ENCODE data around the gene ANKRD40CL. TPM values are rescaled to one million over a fixed set of nuclear protein-coding genes. Genes with fewer than 3 reads are reported as not detected.

The ANKRD40CL gene, protein sequence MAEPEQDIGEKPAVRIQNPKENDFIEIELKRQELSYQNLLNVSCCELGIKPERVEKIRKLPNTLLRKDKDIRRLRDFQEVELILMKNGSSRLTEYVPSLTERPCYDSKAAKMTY
- total RNA-seq = not detected

DNA sequence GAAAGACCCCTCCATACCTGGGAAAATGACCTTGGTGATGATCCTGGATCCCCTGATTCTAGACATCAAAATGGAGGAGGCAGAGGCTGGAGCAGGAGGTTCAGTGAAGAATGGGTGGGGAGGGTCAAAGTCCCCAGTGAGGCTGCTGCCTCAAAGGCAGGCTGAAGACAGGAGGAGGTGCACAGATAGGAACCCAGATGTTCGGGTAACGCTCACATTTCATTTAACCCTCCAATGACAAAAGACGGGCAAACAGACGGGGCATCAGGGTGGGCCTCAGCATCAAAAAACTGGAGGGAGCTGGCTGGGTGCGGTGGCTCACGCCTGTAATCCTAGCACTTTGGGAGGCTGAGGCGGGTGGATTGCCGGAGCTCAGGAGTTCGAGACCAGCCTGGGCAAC lies at the start of gene ANKRD40CL:
TSS of gene ANKRD40CL (minus strand) at position 73 of the 400 bp plus-strand sequence. CDS start 605 bp downstream, outside the sequence.
- H3K4me1 ChIP-seq = peaks cover 15 to 48% (median 15%) of the 10 kb centered on the region in 3 donors
- H3K27me3 ChIP-seq = no peaks in the 10 kb centered on the region
- no peaks in the 10 kb centered on the region for H3K36me3 ChIP-seq
- no peak for TF ChIP-seq POLR2A (IDR thresholded peaks at IDR 0.05)
- TF ChIP-seq, protein P1, sequence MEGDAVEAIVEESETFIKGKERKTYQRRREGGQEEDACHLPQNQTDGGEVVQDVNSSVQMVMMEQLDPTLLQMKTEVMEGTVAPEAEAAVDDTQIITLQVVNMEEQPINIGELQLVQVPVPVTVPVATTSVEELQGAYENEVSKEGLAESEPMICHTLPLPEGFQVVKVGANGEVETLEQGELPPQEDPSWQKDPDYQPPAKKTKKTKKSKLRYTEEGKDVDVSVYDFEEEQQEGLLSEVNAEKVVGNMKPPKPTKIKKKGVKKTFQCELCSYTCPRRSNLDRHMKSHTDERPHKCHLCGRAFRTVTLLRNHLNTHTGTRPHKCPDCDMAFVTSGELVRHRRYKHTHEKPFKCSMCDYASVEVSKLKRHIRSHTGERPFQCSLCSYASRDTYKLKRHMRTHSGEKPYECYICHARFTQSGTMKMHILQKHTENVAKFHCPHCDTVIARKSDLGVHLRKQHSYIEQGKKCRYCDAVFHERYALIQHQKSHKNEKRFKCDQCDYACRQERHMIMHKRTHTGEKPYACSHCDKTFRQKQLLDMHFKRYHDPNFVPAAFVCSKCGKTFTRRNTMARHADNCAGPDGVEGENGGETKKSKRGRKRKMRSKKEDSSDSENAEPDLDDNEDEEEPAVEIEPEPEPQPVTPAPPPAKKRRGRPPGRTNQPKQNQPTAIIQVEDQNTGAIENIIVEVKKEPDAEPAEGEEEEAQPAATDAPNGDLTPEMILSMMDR (IDR thresholded peaks at IDR 0.05) = no peak
- H3K9me3 ChIP-seq = no peaks in the 10 kb centered on the region
- intact Hi-C loops (cut with DNase I) = no loop called here
- DNase-seq = no peak
- WGBS, 2 donors = 76 to 89% methylated on average over 9 of the region's 9 CpGs
- H3K4me3 ChIP-seq = no peak within 1 kb of the TSS
- peak within 1 kb of the TSS in 2 of 4 donors; percentile 34 to 44 for H3K27ac ChIP-seq

DNA sequence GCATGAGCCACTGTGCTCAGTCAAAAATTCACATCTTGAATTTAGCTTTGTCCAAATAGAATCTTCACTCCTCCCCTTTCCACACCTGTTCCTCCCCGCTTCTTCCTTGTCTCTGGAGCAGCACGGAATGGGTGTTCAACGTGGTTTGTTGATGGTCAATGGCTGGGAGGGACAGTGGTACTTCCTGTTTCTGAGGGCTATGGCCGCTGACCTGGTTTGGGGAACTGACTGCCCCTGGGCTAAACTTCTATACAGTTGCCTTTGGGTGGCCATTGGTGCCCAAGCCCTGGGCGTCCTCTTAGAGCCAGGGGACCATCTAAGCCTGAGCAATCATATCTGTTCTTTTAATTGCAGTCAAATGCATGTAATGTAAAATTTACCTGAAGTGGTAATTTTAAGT lies 49.0 kb upstream of the ANKRD40CL start:
- intact Hi-C loops (cut with DNase I) = no loop called here
- Histone ChIP-seq H3K27ac (no peak overlapping the region), H3K4me1 (peaks cover 0 to 17% (median 9%) of the 10 kb centered on the region in 3 donors), H3K9me3 (no peaks in the 10 kb centered on the region), H3K36me3 (no peaks in the 10 kb centered on the region), H3K27me3 (peaks cover 0 to 12% (median 0%) of the 10 kb centered on the region in 4 donors), H3K4me3 (no peak overlapping the region)
- DNase-seq = no peak
- 61 to 82% methylated on average over 4 of the region's 5 CpGs for WGBS, 2 donors
- TF ChIP-seq, protein P1 (IDR thresholded peaks at IDR 0.05) = no peak
- no peak for TF ChIP-seq POLR2A (IDR thresholded peaks at IDR 0.05)

DNA sequence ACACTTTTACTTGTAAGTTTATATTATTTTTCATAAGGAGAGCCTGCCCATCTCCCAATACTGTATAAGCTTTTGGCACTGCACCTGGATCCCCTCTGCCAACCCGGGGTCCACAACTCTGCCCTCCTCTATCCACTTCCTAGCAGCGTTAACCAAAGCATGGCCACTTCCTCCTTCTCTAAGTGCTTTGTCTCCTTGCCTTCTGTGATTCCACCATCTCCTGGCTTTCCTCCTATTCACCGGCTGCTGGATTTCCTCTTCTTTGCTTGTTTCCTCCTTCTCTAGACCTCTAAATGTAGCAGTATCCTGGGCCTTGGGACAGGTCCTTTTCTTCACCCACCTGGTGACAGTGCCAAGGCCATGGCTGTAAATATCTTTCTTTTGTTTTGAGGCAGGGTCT lies 48.1 kb upstream of the ANKRD40CL start:
- WGBS, 2 donors = 51 to 60% methylated on average over 3 of the region's 3 CpGs
- TF ChIP-seq POLR2A (IDR thresholded peaks at IDR 0.05) = no peak
- TF ChIP-seq, protein P1 (IDR thresholded peaks at IDR 0.05) = no peak

DNA sequence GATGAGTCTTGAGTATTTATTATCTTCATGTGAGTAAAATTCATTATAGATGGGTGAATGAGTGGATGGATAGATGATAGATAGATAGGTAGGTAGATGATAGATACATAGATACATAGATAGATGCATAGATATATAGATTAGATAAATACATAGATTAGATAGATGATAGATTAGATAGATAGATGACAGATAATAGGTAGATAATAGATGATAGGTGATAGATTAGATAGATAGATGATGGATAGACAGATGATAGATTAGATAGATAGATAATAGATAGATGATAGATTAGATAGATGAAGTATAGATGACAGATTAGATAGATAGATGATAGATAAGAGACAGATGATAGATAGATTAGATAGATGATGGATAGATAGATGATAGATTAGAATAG lies 46.3 kb upstream of the ANKRD40CL start:
- intact Hi-C loops (cut with DNase I) = no loop called here
- H3K9me3 ChIP-seq = no peaks in the 10 kb centered on the region
- no peak for DNase-seq
- no peaks in the 10 kb centered on the region for H3K36me3 ChIP-seq
- peaks cover 0 to 12% (median 0%) of the 10 kb centered on the region in 4 donors for H3K27me3 ChIP-seq
- TF ChIP-seq, protein P1 (IDR thresholded peaks at IDR 0.05) = no peak
- no peak for TF ChIP-seq POLR2A (IDR thresholded peaks at IDR 0.05)
- no peak overlapping the region for H3K4me3 ChIP-seq
- H3K4me1 ChIP-seq = peaks cover 0 to 17% (median 9%) of the 10 kb centered on the region in 3 donors
- H3K27ac ChIP-seq = no peak overlapping the region

More for the DNA sequence above, 48.1 kb upstream of the ANKRD40CL start:
- Histone ChIP-seq H3K9me3 (no peaks in the 10 kb centered on the region), H3K4me3 (no peak overlapping the region), H3K27ac (no peak overlapping the region), H3K4me1 (peaks cover 0 to 17% (median 9%) of the 10 kb centered on the region in 3 donors), H3K36me3 (no peaks in the 10 kb centered on the region), H3K27me3 (peaks cover 0 to 12% (median 0%) of the 10 kb centered on the region in 4 donors)
- intact Hi-C loops (cut with DNase I) = no loop called here
- DNase-seq = no peak

DNA sequence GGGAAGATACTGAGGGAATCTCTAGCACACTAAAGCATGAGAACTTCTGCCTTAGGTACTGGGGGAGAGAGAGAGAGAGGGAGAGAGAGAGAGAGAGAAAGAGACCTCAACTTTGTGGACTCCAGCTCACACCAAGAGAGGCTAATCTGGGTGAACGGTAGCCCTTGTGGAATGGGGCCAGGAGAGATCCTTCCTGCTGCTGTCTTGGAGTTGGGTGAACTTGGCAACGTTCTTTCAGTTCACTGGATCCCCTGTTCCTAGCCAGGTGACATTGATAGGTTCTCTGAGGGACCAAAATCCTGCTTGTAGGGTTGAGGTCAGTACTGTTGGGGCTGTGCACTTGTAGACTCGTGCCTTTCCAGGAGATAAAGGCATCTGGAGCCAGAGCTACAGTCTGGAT lies 41.6 kb upstream of the ANKRD40CL start:
- no peak for TF ChIP-seq POLR2A (IDR thresholded peaks at IDR 0.05)
- TF ChIP-seq, protein P1 (IDR thresholded peaks at IDR 0.05) = no peak
- H3K27ac ChIP-seq = no peak overlapping the region
- intact Hi-C loops (cut with DNase I) = no loop called here
- H3K4me1 ChIP-seq = peaks cover 0 to 15% (median 7%) of the 10 kb centered on the region in 3 donors
- H3K27me3 ChIP-seq = no peaks in the 10 kb centered on the region
- no peak for DNase-seq
- no peaks in the 10 kb centered on the region for H3K36me3 ChIP-seq
- H3K9me3 ChIP-seq = no peaks in the 10 kb centered on the region
- H3K4me3 ChIP-seq = no peak overlapping the region
- WGBS, 2 donors = 54 to 59% methylated on average over 2 to 3 of the region's 3 CpGs

Measured in esophagus squamous epithelium (tissue), 5 donors.